ENCODE data around the gene BNC1.
A peak's percentile ranks its signal among the peaks of the same experiment; 100 is the strongest.

DNA sequence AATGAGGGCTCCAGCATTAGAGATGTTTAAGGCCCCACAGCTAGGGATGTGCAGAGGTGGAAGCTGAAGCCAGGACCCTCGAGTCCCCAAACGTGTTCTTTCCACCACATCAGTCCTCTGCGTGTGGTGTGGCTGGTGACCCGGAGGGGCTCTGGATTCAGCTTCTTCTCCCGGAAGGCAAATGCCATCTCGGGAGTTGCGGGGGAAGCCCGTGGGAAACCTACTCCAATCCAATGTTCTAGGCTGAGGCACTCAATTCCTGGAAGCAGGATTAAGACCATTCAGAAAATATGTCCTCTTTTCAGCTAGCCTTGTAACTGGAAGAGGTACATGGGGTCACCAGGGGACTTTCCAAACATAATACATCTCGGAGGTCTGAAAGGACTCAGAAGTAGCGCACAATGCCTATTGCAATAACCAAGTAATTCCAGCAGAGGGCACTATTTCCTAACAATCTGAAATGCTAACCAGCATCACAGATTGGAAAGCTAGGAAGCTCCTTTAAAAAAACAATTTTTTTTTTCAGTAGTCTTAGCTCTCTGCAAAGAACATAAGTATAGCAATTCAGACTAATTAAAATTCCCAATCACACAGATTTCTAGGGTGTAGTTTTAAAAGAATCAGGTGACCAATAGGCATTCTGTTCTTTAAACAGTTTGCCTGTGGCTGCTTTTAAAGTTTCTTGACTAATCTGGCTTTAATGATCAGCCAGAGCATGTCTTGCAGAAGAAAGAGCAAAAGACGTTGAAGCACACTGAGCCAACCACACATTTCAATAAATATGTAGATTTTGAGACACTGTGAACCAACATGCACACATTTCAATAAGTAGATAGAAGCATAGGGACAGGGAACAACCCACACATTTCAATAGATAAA lies 36.1 kb downstream of the BNC1 start:
- TF ChIP-seq, protein P1, sequence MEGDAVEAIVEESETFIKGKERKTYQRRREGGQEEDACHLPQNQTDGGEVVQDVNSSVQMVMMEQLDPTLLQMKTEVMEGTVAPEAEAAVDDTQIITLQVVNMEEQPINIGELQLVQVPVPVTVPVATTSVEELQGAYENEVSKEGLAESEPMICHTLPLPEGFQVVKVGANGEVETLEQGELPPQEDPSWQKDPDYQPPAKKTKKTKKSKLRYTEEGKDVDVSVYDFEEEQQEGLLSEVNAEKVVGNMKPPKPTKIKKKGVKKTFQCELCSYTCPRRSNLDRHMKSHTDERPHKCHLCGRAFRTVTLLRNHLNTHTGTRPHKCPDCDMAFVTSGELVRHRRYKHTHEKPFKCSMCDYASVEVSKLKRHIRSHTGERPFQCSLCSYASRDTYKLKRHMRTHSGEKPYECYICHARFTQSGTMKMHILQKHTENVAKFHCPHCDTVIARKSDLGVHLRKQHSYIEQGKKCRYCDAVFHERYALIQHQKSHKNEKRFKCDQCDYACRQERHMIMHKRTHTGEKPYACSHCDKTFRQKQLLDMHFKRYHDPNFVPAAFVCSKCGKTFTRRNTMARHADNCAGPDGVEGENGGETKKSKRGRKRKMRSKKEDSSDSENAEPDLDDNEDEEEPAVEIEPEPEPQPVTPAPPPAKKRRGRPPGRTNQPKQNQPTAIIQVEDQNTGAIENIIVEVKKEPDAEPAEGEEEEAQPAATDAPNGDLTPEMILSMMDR (IDR thresholded peaks at IDR 0.05; ENCODE audit: low read depth, low read length), result peak; percentile 71
- TF ChIP-seq POLR2A (IDR thresholded peaks at IDR 0.05; ENCODE audit: extremely low read depth, insufficient read length), result no peak
- TF ChIP-seq, protein P2, sequence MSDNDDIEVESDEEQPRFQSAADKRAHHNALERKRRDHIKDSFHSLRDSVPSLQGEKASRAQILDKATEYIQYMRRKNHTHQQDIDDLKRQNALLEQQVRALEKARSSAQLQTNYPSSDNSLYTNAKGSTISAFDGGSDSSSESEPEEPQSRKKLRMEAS (IDR thresholded peaks at IDR 0.05; ENCODE audit: low read depth, low read length), result no peak
- no peak for TF ChIP-seq MYC (IDR thresholded peaks at IDR 0.05; ENCODE audit: low read depth, low read length)

Data from NB4 (cell line).